GM21447 (cell line): ENCODE data around the gene EDEM1.

Experiments used
- ATAC-seq: cut with Tn5 transposase; IDR thresholded peaks from one replicate; pipeline ENCODE4 v1.9.1; 2021; ENCODE audit not compliant: unreplicated experiment

EDEM1 gene

GRCh38 chr3:5264896-5265770 is 77.6 kb downstream of the EDEM1 start:
- ATAC-seq, result no peak

- no peak for ATAC-seq
These were observed 79.7 kb downstream of the EDEM1 start for GRCh38 chr3:5267252-5267651.

- no peak for ATAC-seq
These were observed 80.4 kb downstream of the EDEM1 start for GRCh38 chr3:5267889-5268288.
